Common myeloid progenitor, CD34-positive (primary cell): ENCODE measurements around the gene MBTPS1.

Experiments
- CTCF ChIA-PET: fragments of 350-600 bp; sonication (Branson Sonifier 250); formaldehyde crosslinking; loops from one replicate; lab custom pipeline; 2021; ENCODE audit warnings: antibody characterized with exemption; lab: Charles Lee
- POLR2A ChIA-PET: fragments of 350-600 bp; sonication (Branson Sonifier 250); formaldehyde crosslinking; loops from one replicate; lab custom pipeline; 2021; ENCODE audit warnings: antibody characterized with exemption; lab: Charles Lee
- DNase-seq, 3 donors: peaks; one replicate each; pipeline versions ENCODE4 v3.0.0 to v3.0.0-alpha.2; 2013
- H3K27ac ChIP-seq, 2 experiments: 1 replicate in 1 of 2; 2 replicates in 1 of 2; pipeline ENCODE4 v1.7.0; 2013; ENCODE audit warnings: inconsistent platforms in 2 of 2, low read length in 2 of 2, mild to moderate bottlenecking in 2 of 2, low read depth in 1 of 2, moderate library complexity in 1 of 2; ENCODE audit not compliant: severe bottlenecking in 2 of 2, insufficient read depth in 1 of 2, poor library complexity in 1 of 2
- H3K27me3 ChIP-seq, 5 experiments: replicated peaks in 2 of 5; 1 replicate in 3 of 5; 2 replicates in 2 of 5; pipeline versions ENCODE4 v1.6.1 to v1.7.0; 2013; ENCODE audit warnings: low read length in 4 of 5, mild to moderate bottlenecking in 2 of 5, moderate library complexity in 2 of 5, inconsistent platforms in 1 of 5; ENCODE audit not compliant: insufficient read depth in 5 of 5, control insufficient read depth in 4 of 5
- H3K36me3 ChIP-seq, 4 experiments: 1 replicate in 2 of 4; 2 replicates in 2 of 4; pipeline versions ENCODE4 v1.6.1 to v1.7.0; 2013; ENCODE audit warnings: low read length in 3 of 4, control low read depth in 1 of 4, mild to moderate bottlenecking in 1 of 4; ENCODE audit not compliant: control insufficient read depth in 4 of 4, insufficient read depth in 4 of 4
- H3K4me1 ChIP-seq, 4 experiments: 1 replicate in 3 of 4; 2 replicates in 1 of 4; pipeline versions ENCODE4 v1.6.1 to v1.7.1; 2013; ENCODE audit warnings: low read length in 3 of 4, mild to moderate bottlenecking in 3 of 4, control low read depth in 1 of 4, inconsistent platforms in 1 of 4, moderate library complexity in 1 of 4; ENCODE audit not compliant: control insufficient read depth in 4 of 4, insufficient read depth in 4 of 4; ENCODE audit errors: control extremely low read depth in 1 of 4
- H3K4me3 ChIP-seq, 7 experiments: 1 replicate in 4 of 7; 2 replicates in 3 of 7; pipeline versions ENCODE4 v1.5.1 to v1.7.0; 2013; ENCODE audit warnings: mild to moderate bottlenecking in 7 of 7, low read length in 6 of 7, moderate library complexity in 6 of 7, inconsistent platforms in 2 of 7, low read depth in 2 of 7, control low read depth in 1 of 7; ENCODE audit not compliant: insufficient read depth in 4 of 7, control insufficient read depth in 1 of 7; ENCODE audit errors: extremely low read depth in 1 of 7
- H3K9me3 ChIP-seq, 5 experiments: 1 replicate in 4 of 5; 2 replicates in 1 of 5; pipeline versions ENCODE4 v1.6.1 to v1.7.1; 2013; ENCODE audit warnings: low read length in 4 of 5, mild to moderate bottlenecking in 2 of 5, inconsistent platforms in 1 of 5, low read depth in 1 of 5, moderate library complexity in 1 of 5; ENCODE audit not compliant: control insufficient read depth in 4 of 5, insufficient read depth in 2 of 5; ENCODE audit errors: control extremely low read depth in 1 of 5
- WGBS: methylation state at CpG from one replicate; pipeline ENCODE4 v1.1.5; 2013; ENCODE audit not compliant: insufficient coverage; 5-methylcytosine and 5-hydroxymethylcytosine counted together

MBTPS1 gene

DNA sequence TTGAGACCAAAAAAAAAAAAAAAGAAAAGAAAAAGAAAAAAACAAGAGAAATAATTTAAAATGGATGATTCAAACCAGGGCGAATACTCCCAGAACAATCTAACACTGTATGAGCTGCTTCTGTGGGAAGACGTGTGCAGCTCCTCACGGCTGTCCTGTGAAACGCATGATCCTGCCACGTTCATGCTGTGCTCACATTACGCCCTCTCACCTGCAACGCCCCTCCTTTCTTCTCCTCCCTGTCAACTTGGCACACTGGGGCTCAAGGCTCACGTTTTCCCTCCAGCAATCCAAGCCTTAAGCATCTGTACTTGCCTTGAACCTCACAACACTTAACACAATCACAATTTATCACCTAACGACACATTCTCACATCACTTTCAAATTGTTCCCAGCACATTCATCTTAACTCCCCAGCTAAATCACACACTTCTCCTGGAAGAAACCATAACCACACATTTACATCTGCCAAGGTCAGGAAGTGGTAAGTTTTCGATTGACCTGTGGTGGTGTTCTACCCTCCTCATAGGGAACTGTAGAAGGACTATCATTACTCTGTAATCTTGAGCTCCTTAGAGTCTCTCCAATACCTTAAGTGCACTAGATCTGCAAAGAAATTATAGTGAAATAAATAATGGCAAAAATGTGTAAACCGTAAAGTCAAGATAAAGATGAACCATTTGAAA lies 29.1 kb downstream of the MBTPS1 start:
- peak; percentile 37 to 45 (median 42) for DNase-seq
- Histone ChIP-seq H3K36me3 (peaks cover 16 to 71% (median 46%) of the 10 kb centered on the region in 4 experiments), H3K27me3 (peaks cover 0 to 25% (median 7%) of the 10 kb centered on the region in 5 experiments), H3K9me3 (no peaks in the 10 kb centered on the region), H3K4me3 (peak overlapping the region in 3 of 7 experiments; percentile 7 to 19 (median 19)), H3K4me1 (peaks cover 20 to 49% (median 43%) of the 10 kb centered on the region in 4 experiments), H3K27ac (no peak overlapping the region)
- CTCF ChIA-PET = interaction anchor here (0.7 to 3.2 kb wide), 17 partner anchors 9 to 396 kb away, joined by 3 to 9 read pairs (median 4); partner anchors contain the start of gene TAF1C
- 42% methylated on average over 6 of the region's 11 CpGs for WGBS
- POLR2A ChIA-PET = no interaction called here

GRCh38 chr16:84087001-84087400 lies 29.7 kb downstream of the MBTPS1 start:
- DNase-seq = no peak
- 89% methylated on average over 6 of the region's 12 CpGs for WGBS
- peak overlapping the region in 1 of 7 experiments; percentile 1 for H3K4me3 ChIP-seq
- ChIA-PET CTCF (interaction anchor here (0.7 to 3.2 kb wide), 11 partner anchors 10 to 133 kb away, joined by 3 to 12 read pairs (median 4); partner anchors contain the start of gene TAF1C), POLR2A (no interaction called here)
- no peak overlapping the region for H3K27ac ChIP-seq
- H3K36me3 ChIP-seq = peaks cover 14 to 71% (median 49%) of the 10 kb centered on the region in 4 experiments
- peaks cover 0 to 25% (median 7%) of the 10 kb centered on the region in 5 experiments for H3K27me3 ChIP-seq
- peaks cover 20 to 49% (median 43%) of the 10 kb centered on the region in 4 experiments for H3K4me1 ChIP-seq
- H3K9me3 ChIP-seq = no peaks in the 10 kb centered on the region

DNA sequence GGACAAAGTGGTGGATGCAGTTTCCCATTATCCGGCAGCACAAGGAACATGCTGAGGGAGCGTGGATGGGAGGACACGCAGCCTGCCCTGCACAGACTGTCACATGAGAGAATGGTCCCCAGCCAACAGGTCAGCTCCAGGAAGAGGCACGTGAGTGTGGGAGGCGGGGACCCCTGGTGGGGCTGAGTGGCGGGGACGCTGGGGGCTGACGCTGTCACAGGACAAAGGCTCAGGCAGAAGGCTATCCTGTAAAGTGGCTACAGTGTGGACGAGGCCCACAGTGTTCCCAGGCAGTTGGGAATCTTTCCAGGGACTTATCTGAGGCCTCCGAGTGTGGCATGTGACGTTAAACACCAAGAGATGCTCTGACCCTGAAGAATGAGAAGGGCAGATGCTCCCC lies 30.4 kb downstream of the MBTPS1 start:
- DNase-seq = no peak
- Histone ChIP-seq H3K36me3 (peaks cover 14 to 71% (median 52%) of the 10 kb centered on the region in 4 experiments), H3K4me3 (peak overlapping the region in 5 of 7 experiments; percentile 16 to 65 (median 39)), H3K27ac (no peak overlapping the region), H3K9me3 (no peaks in the 10 kb centered on the region), H3K27me3 (peaks cover 0 to 24% (median 5%) of the 10 kb centered on the region in 5 experiments), H3K4me1 (peaks cover 20 to 49% (median 43%) of the 10 kb centered on the region in 4 experiments)
- 92% methylated on average over 7 of the region's 11 CpGs for WGBS
- ChIA-PET CTCF (interaction anchor here (0.7 to 3.2 kb wide), 9 partner anchors 8 to 132 kb away, joined by 3 to 12 read pairs (median 4); no protein-coding TSS in a partner anchor), POLR2A (no interaction called here)

DNA sequence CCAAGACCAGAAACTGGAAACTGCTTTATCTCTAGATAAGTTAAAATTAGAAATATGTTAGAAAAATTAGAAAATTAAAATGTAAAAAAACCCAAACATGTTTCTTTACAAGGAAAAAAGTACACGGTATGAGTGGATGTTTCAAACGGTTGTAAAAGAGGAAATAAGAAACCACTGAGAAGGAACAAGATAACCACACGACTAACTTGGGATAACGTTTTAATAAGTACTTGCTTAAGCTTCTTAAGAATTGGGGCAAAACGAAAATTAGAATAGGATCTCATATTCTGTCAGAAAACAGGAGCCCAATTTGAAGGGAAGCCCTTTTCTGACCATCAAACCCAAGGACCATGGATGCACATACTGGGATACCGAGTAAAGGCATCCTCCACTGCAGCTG lies 31.0 kb downstream of the MBTPS1 start:
- Histone ChIP-seq H3K36me3 (peaks cover 14 to 72% (median 55%) of the 10 kb centered on the region in 4 experiments), H3K4me3 (peak overlapping the region in 6 of 7 experiments; percentile 2 to 65 (median 28)), H3K4me1 (peaks cover 20 to 49% (median 43%) of the 10 kb centered on the region in 4 experiments), H3K9me3 (no peaks in the 10 kb centered on the region), H3K27me3 (peaks cover 0 to 24% (median 5%) of the 10 kb centered on the region in 5 experiments), H3K27ac (no peak overlapping the region)
- WGBS = 4% methylated on average over 4 of the region's 6 CpGs
- DNase-seq = peak; percentile 52 to 82 (median 74)
- CTCF ChIA-PET = interaction anchor here (1.0 to 3.2 kb wide), 9 partner anchors 8 to 132 kb away, joined by 3 to 12 read pairs (median 4); partner anchors contain the start of genes HSDL1 and OSGIN1
- POLR2A ChIA-PET = no interaction called here

- WGBS = 93% methylated on average over 2 of the region's 8 CpGs
- no peak for DNase-seq
- Histone ChIP-seq H3K4me3 (peak overlapping the region in 2 of 7 experiments; percentile 54 to 65), H3K27me3 (peaks cover 0 to 23% (median 4%) of the 10 kb centered on the region in 5 experiments), H3K27ac (no peak overlapping the region), H3K36me3 (peaks cover 14 to 73% (median 58%) of the 10 kb centered on the region in 4 experiments), H3K9me3 (no peaks in the 10 kb centered on the region), H3K4me1 (peaks cover 20 to 49% (median 43%) of the 10 kb centered on the region in 4 experiments)
- POLR2A ChIA-PET = no interaction called here
- CTCF ChIA-PET = interaction anchor here (0.9 to 3.2 kb wide), 12 partner anchors 7 to 132 kb away, joined by 3 to 12 read pairs (median 4); partner anchors contain the start of genes HSDL1, OSGIN1 and TAF1C
Observed at GRCh38 chr16:84085271-84085667, 31.5 kb downstream of the MBTPS1 start.

DNA sequence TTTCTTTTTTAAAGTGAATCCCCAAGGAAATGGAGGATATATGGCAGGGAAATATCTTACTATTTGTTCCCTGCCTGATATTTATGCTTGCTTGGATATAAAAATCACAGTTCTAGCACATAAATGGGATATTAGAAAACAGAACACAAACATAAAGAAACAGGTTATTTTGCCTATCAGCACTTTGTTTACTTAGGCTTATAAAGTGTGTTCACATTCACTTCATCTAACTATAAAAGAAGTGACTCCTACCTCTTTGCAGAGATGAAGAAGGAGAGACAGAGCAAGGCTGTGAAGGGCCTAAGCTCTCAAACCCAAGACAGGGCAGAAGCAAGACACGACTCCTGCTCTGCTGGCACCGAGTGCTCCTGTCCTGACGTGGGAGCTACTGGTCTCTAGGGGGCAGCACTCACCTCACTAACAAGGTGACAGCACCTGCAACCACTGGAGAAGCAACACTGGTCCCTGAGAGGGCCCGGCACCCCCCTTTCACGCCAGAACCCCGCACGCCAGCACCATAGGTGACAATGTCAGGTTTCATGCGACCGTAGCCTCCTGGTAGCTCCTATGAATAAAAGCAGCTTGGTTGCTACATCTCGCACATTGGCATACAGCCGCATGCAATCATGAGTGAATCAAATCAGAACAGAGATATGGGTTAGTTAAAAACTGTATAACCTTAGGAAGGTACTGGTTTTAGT lies 32.0 kb downstream of the MBTPS1 start:
- ChIA-PET POLR2A (no interaction called here), CTCF (interaction anchor here (0.8 to 2.6 kb wide), 12 partner anchors 16 to 404 kb away, joined by 3 to 12 read pairs (median 4); partner anchors contain the start of genes HSDL1, OSGIN1 and TAF1C)
- peaks cover 12 to 73% (median 57%) of the 10 kb centered on the region in 4 experiments for H3K36me3 ChIP-seq
- H3K4me3 ChIP-seq = no peak overlapping the region
- H3K9me3 ChIP-seq = no peaks in the 10 kb centered on the region
- DNase-seq = peak; percentile 66 to 72 (median 69)
- H3K27ac ChIP-seq = no peak overlapping the region
- peaks cover 0 to 19% (median 4%) of the 10 kb centered on the region in 5 experiments for H3K27me3 ChIP-seq
- WGBS = 78% methylated on average over 11 of the region's 11 CpGs
- peaks cover 20 to 49% (median 43%) of the 10 kb centered on the region in 4 experiments for H3K4me1 ChIP-seq
